ENCODE measurements around the gene NKAIN2.

DNA sequence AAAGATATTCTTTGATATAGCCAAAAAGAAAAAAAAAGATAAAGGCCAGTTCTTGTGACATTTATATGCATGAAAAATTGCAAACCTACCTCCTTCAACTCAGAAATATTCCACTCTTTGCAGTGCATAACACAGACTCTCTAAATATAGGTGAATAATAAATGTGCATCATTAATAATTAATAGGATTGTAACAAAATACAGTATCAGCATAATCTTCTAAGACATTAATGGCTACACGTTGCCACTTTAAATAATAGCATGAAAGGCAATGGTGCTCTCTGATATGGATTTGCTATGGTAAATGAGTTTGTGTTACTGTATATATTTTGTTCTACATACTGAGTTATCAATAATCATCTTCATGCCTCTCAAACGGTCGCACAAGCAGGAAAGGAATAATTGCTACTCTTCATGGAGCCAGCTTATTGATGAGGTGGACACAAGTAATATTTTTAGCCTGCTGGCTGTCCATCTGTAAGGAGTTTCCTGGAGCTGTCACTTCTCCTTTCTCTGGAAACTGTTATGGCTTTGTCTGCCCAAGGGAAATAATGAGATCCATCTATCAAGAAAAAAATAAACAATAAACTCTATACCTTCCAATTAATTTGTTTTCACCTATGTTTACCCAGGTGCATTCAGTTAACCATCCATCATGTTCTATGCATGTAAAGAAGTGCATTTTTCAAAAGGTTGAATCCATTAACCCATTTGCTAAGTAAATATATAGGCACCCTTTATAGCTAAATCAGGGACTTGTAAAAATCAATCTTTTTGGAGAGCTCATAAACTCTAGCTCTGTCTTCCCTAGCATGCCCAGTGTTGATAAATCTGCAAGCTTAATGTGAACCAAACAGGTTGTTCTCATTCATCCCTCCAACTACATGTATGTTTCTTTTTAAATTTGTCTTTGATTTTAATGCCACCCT lies 253.0 kb downstream of the NKAIN2 start:
- TF ChIP-seq, protein P1, sequence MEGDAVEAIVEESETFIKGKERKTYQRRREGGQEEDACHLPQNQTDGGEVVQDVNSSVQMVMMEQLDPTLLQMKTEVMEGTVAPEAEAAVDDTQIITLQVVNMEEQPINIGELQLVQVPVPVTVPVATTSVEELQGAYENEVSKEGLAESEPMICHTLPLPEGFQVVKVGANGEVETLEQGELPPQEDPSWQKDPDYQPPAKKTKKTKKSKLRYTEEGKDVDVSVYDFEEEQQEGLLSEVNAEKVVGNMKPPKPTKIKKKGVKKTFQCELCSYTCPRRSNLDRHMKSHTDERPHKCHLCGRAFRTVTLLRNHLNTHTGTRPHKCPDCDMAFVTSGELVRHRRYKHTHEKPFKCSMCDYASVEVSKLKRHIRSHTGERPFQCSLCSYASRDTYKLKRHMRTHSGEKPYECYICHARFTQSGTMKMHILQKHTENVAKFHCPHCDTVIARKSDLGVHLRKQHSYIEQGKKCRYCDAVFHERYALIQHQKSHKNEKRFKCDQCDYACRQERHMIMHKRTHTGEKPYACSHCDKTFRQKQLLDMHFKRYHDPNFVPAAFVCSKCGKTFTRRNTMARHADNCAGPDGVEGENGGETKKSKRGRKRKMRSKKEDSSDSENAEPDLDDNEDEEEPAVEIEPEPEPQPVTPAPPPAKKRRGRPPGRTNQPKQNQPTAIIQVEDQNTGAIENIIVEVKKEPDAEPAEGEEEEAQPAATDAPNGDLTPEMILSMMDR (IDR thresholded peaks at IDR 0.05): no peak
- no peak for TF ChIP-seq ZFX (IDR thresholded peaks at IDR 0.05; ENCODE audit: borderline replicate concordance)

Data from 22Rv1 (cell line).